Measurements from ENCODE around the gene CAMTA1.
"Not testable (repeated sequence)": the region's sequence is repeated elsewhere in the genome, so short reads cannot be mapped to it uniquely, and the experiment has no call there.

CAMTA1 gene

DNA sequence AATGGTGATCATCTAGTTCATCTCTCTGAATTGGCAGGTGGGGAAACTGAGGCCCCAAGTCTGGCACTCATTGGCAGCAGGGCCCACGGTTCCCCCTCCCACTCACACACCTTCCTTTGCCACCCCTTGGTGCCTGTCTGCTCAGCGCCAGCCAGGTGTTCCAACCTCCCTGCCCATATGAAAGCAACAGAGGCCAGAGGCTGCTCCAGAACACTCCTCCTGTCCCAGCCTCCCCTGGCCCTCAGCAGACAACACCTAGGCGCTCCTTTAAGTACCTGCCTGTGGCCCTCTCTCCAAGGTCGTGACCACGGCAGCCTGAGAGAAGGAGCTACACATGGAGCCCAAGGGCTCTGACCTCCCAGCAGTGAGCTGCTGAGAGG, 623.5 kb downstream of the CAMTA1 start:
- DNase-seq (ENCODE audit: low read depth), result no peak
- no peak overlapping the region for H3K4me3 ChIP-seq (ENCODE audit: low read depth, low read length)
- TF ChIP-seq, protein P1, sequence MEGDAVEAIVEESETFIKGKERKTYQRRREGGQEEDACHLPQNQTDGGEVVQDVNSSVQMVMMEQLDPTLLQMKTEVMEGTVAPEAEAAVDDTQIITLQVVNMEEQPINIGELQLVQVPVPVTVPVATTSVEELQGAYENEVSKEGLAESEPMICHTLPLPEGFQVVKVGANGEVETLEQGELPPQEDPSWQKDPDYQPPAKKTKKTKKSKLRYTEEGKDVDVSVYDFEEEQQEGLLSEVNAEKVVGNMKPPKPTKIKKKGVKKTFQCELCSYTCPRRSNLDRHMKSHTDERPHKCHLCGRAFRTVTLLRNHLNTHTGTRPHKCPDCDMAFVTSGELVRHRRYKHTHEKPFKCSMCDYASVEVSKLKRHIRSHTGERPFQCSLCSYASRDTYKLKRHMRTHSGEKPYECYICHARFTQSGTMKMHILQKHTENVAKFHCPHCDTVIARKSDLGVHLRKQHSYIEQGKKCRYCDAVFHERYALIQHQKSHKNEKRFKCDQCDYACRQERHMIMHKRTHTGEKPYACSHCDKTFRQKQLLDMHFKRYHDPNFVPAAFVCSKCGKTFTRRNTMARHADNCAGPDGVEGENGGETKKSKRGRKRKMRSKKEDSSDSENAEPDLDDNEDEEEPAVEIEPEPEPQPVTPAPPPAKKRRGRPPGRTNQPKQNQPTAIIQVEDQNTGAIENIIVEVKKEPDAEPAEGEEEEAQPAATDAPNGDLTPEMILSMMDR (IDR thresholded peaks at IDR 0.05; ENCODE audit: low read depth, low read length, missing control alignments), result no peak

DNA sequence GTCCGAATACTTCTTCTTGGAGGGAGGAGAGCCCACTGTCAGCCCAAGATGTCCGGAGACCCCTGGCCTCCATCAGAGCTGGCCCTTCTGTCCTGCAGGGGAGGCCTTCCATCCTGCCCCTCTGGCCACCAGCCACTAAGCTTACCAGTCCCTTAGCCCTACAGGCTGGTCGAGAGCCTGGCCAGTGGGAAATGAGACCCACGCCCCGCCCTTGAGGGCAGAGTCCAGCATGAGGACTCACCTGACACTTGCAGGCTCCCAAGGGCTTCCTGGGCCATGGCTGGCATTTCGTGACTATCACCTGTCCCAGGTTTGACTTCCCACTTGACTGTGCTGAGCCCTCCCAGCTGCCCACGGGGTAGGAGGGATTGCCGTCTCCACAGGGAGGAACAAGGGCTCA, 624.0 kb downstream of the CAMTA1 start:
- no peak for DNase-seq (ENCODE audit: low read depth)
- H3K4me3 ChIP-seq (ENCODE audit: low read depth, low read length), result no peak overlapping the region
- TF ChIP-seq, protein P1 (IDR thresholded peaks at IDR 0.05; ENCODE audit: low read depth, low read length, missing control alignments), result no peak

DNA sequence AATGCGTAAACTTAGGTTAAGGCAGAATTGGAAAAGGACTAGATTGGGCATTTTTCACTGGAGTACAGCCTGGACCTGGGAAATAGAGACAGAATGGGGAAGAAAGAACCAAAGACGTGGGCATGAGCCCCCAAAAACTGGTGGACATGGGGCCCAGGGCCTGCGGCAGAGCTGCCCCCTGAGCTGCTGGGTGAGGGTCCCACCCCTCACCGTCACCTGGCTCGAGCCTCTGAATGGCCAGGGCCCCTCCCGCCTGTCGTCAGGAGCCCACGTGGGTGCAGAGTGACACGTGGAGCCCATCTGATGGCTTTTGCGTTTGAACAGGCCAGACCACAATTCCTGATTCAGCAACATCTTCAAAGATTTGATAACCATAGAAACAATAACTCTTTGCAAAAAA, 624.9 kb downstream of the CAMTA1 start:
- TF ChIP-seq, protein P1 (IDR thresholded peaks at IDR 0.05; ENCODE audit: low read depth, low read length, missing control alignments), result no peak
- no peak overlapping the region for H3K4me3 ChIP-seq (ENCODE audit: low read depth, low read length)
- DNase-seq (ENCODE audit: low read depth), result no peak

DNA sequence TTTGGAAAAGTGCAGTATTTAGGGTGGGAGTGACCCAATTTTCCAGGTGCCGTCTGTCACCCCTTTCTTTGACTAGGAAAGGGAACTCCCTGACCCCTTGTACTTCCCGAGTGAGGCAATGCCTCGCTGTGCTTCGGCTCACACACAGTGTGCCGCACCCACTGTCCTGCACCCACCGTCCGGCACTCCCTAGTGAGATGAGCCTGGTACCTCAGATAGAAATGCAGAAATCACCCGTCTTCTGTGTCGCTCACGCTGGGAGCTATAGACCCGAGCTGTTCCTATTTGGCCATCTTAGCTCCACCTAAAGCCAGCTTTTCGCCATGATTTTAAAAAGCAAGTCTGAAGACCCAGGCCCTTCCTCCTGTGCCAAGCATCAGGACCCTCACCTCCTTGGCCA, 632.4 kb downstream of the CAMTA1 start:
- not testable (repeated sequence) for H3K4me3 ChIP-seq (ENCODE audit: low read depth, low read length); DNase-seq (ENCODE audit: low read depth)

DNA sequence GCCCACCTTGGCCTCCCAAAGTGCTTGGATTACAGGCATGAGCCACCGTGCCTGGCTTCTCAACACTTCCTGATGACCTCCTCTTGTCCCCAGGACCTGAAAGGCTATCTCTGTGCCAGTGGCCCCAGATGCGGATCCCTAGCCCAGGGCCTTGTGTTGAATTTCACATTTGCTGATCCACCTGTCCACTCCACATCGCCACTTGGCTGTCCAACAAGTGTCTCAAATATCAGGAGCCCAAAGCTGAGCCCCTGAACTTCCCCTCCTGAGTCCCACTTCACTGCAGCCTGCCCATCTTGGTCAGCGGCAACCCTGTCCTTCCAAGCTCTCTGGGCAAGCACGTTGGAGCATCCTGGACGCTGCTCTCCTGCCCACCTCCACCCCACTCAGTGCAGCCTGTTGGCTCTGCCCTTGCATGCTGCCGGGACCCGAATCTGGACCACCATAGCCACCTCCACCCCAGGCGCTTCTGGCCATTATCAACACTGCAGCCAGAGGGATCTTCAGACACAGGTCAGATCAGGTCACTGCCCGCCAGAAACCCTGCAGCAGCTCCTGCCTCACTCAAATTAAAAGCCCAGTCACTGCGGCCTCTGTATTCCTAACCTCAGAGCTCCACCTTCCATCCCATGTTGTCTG, 633.3 kb downstream of the CAMTA1 start:
- TF ChIP-seq, protein P1 (IDR thresholded peaks at IDR 0.05; ENCODE audit: low read depth, low read length, missing control alignments), result no peak

DNA sequence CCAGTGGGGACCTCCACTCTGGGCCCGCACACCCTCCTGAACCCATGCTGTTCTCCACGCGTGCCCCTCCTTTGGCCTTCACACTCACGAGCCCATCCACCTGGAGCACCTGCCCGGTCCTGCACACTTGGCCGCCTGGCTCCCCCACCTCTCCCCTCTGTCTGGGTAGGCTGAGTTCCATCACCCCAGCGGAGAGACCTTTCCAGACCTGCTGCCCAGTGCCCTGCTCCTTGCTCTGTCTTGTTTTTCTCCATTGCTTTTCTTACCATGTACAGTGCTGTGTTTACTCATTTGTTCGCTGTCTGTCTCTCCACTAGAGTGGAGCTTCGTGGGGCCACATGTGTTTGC, 634.8 kb downstream of the CAMTA1 start:
- no peak for DNase-seq (ENCODE audit: low read depth)
- TF ChIP-seq, protein P1 (IDR thresholded peaks at IDR 0.05; ENCODE audit: low read depth, low read length, missing control alignments), result no peak
- H3K4me3 ChIP-seq (ENCODE audit: low read depth, low read length), result no peak overlapping the region

More for the DNA sequence above, 633.3 kb downstream of the CAMTA1 start:
- H3K4me3 ChIP-seq (ENCODE audit: low read depth, low read length), result no peak overlapping the region
- no peak for DNase-seq (ENCODE audit: low read depth)

DNA sequence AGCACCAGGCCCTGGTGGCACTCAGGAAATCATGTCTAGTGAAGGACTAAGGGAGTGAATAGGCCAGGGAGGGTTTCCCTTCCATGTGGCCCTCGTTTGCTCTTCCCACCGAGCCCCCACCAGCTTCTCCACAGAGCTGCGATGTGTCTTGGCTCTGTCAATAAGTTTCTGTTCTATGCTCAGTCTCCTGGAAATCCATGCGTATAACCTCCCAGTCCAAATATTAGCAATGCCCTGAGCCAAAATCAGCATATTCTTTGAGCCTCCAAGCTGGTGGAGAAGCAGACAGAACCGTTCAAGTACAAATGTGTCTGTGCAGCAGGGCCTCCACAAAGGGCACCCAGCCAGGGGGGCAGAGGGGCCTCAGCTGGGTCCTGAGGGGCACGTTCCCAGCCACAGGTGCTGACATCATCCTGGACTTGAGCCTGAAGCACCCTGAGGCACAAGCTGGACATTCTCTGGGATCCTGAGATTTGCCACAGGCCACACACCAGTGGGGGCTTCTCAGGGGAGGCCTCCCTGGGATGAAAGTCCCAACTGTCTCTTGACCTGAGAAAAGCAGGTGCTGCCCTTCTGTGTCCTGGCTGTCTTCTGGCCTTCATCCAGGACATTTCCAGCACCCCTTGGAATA, 635.3 kb downstream of the CAMTA1 start:
- DNase-seq (ENCODE audit: low read depth), result no peak
- H3K4me3 ChIP-seq (ENCODE audit: low read depth, low read length), result no peak overlapping the region
- TF ChIP-seq, protein P1 (IDR thresholded peaks at IDR 0.05; ENCODE audit: low read depth, low read length, missing control alignments), result no peak

Data from GM12864 (cell line).